ENCODE data around the gene AFDN.

DNA sequence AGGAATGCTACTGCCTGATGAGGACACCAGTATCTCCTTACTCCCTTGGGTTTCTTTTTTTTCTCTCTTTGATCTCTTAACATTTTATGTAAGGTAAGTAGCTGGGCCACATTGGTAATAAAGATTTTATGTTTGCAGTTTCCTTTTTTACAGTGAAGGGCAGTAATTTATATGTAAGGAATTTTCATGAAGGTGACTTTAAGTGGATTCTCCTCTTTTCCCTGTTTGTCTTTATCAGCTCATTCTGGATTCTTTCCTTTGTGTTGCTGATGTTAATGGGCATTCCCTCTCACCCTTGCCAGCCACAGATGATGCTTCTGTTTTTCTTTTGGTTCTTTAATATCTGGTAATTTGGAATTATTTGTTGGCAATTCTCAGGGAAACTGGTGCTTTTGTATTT is 34.7 kb downstream of the AFDN start:
- TF ChIP-seq, protein P1, sequence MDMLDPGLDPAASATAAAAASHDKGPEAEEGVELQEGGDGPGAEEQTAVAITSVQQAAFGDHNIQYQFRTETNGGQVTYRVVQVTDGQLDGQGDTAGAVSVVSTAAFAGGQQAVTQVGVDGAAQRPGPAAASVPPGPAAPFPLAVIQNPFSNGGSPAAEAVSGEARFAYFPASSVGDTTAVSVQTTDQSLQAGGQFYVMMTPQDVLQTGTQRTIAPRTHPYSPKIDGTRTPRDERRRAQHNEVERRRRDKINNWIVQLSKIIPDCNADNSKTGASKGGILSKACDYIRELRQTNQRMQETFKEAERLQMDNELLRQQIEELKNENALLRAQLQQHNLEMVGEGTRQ (IDR thresholded peaks at IDR 0.05; ENCODE audit: borderline replicate concordance, low read depth, low read length), result no peak
- TF ChIP-seq GABPA (IDR thresholded peaks at IDR 0.05; ENCODE audit: low read depth) (no peak), FOXM1 (IDR thresholded peaks at IDR 0.05; ENCODE audit: low read depth) (no peak), TAF1 (IDR thresholded peaks at IDR 0.05; ENCODE audit: borderline replicate concordance, low read depth, low read length) (no peak), EP300 (IDR thresholded peaks at IDR 0.05; ENCODE audit: borderline replicate concordance in 1 of 2, low read depth in 1 of 2, low read length in 1 of 2) (no peak), CHD2 (IDR thresholded peaks at IDR 0.05; ENCODE audit: low read length, partially characterized antibody) (no peak), ELF1 (IDR thresholded peaks at IDR 0.05) (no peak), SMC3 (IDR thresholded peaks at IDR 0.05; ENCODE audit: low read depth, low read length) (no peak), RFX5 (IDR thresholded peaks at IDR 0.05; ENCODE audit: low read length) (no peak)
- TF ChIP-seq, protein P2, sequence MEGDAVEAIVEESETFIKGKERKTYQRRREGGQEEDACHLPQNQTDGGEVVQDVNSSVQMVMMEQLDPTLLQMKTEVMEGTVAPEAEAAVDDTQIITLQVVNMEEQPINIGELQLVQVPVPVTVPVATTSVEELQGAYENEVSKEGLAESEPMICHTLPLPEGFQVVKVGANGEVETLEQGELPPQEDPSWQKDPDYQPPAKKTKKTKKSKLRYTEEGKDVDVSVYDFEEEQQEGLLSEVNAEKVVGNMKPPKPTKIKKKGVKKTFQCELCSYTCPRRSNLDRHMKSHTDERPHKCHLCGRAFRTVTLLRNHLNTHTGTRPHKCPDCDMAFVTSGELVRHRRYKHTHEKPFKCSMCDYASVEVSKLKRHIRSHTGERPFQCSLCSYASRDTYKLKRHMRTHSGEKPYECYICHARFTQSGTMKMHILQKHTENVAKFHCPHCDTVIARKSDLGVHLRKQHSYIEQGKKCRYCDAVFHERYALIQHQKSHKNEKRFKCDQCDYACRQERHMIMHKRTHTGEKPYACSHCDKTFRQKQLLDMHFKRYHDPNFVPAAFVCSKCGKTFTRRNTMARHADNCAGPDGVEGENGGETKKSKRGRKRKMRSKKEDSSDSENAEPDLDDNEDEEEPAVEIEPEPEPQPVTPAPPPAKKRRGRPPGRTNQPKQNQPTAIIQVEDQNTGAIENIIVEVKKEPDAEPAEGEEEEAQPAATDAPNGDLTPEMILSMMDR (IDR thresholded peaks at IDR 0.05), result no peak
- TF ChIP-seq, protein P3, sequence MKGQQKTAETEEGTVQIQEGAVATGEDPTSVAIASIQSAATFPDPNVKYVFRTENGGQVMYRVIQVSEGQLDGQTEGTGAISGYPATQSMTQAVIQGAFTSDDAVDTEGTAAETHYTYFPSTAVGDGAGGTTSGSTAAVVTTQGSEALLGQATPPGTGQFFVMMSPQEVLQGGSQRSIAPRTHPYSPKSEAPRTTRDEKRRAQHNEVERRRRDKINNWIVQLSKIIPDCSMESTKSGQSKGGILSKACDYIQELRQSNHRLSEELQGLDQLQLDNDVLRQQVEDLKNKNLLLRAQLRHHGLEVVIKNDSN (IDR thresholded peaks at IDR 0.05; ENCODE audit: borderline replicate concordance, low read depth), result no peak
- TF ChIP-seq, protein P4, sequence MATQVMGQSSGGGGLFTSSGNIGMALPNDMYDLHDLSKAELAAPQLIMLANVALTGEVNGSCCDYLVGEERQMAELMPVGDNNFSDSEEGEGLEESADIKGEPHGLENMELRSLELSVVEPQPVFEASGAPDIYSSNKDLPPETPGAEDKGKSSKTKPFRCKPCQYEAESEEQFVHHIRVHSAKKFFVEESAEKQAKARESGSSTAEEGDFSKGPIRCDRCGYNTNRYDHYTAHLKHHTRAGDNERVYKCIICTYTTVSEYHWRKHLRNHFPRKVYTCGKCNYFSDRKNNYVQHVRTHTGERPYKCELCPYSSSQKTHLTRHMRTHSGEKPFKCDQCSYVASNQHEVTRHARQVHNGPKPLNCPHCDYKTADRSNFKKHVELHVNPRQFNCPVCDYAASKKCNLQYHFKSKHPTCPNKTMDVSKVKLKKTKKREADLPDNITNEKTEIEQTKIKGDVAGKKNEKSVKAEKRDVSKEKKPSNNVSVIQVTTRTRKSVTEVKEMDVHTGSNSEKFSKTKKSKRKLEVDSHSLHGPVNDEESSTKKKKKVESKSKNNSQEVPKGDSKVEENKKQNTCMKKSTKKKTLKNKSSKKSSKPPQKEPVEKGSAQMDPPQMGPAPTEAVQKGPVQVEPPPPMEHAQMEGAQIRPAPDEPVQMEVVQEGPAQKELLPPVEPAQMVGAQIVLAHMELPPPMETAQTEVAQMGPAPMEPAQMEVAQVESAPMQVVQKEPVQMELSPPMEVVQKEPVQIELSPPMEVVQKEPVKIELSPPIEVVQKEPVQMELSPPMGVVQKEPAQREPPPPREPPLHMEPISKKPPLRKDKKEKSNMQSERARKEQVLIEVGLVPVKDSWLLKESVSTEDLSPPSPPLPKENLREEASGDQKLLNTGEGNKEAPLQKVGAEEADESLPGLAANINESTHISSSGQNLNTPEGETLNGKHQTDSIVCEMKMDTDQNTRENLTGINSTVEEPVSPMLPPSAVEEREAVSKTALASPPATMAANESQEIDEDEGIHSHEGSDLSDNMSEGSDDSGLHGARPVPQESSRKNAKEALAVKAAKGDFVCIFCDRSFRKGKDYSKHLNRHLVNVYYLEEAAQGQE (IDR thresholded peaks at IDR 0.05; ENCODE audit: low read depth, low read length), result no peak
- TF ChIP-seq, protein P5, sequence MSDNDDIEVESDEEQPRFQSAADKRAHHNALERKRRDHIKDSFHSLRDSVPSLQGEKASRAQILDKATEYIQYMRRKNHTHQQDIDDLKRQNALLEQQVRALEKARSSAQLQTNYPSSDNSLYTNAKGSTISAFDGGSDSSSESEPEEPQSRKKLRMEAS (IDR thresholded peaks at IDR 0.05; ENCODE audit: low read depth), result no peak
- TF ChIP-seq, protein P6, sequence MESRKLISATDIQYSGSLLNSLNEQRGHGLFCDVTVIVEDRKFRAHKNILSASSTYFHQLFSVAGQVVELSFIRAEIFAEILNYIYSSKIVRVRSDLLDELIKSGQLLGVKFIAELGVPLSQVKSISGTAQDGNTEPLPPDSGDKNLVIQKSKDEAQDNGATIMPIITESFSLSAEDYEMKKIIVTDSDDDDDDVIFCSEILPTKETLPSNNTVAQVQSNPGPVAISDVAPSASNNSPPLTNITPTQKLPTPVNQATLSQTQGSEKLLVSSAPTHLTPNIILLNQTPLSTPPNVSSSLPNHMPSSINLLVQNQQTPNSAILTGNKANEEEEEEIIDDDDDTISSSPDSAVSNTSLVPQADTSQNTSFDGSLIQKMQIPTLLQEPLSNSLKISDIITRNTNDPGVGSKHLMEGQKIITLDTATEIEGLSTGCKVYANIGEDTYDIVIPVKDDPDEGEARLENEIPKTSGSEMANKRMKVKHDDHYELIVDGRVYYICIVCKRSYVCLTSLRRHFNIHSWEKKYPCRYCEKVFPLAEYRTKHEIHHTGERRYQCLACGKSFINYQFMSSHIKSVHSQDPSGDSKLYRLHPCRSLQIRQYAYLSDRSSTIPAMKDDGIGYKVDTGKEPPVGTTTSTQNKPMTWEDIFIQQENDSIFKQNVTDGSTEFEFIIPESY (IDR thresholded peaks at IDR 0.05; ENCODE audit: borderline replicate concordance, low read depth), result no peak
